Parathyroid adenoma (tissue), 2 donors: ENCODE measurements around the gene SPTBN1.

Experiments
- H2AFZ ChIP-seq: fragments of 300-600 bp; sonication (generic); one replicate; pipeline ENCODE4 v1.7.0; 2017; ENCODE audit warnings: antibody characterized with exemption, mild to moderate bottlenecking
- H3K27ac ChIP-seq: fragments of 300-600 bp; sonication (generic); one replicate; pipeline ENCODE4 v1.7.0; 2017
- H3K27me3 ChIP-seq: fragments of 300-600 bp; sonication (generic); one replicate; pipeline ENCODE4 v1.7.0; 2017; ENCODE audit warnings: low read length; ENCODE audit not compliant: control insufficient read depth, insufficient read depth
- H3K36me3 ChIP-seq: fragments of 300-600 bp; sonication (generic); one replicate; pipeline ENCODE4 v1.7.0; 2017; ENCODE audit warnings: low read length; ENCODE audit not compliant: control insufficient read depth, insufficient read depth
- H3K4me1 ChIP-seq: fragments of 300-600 bp; sonication (generic); one replicate; pipeline ENCODE4 v1.7.0; 2017; ENCODE audit warnings: control low read depth
- H3K4me2 ChIP-seq: fragments of 300-600 bp; sonication (generic); one replicate; pipeline ENCODE4 v1.7.0; 2017; ENCODE audit warnings: low read length
- H3K4me3 ChIP-seq: fragments of 300-600 bp; sonication (generic); one replicate; pipeline ENCODE4 v1.7.0; 2017; ENCODE audit warnings: low read depth, low read length
- H3K79me2 ChIP-seq: fragments of 300-600 bp; sonication (generic); one replicate; pipeline ENCODE4 v1.7.0; 2017; ENCODE audit warnings: control low read depth
- H3K9ac ChIP-seq: fragments of 300-600 bp; sonication (generic); one replicate; pipeline ENCODE4 v1.7.0; 2017; ENCODE audit warnings: mild to moderate bottlenecking
- H3K9me3 ChIP-seq: fragments of 300-600 bp; sonication (generic); one replicate; pipeline ENCODE4 v1.7.0; 2017; ENCODE audit warnings: low read length; ENCODE audit not compliant: control insufficient read depth
- CTCF ChIP-seq: fragments of 300-600 bp; sonication (generic); IDR thresholded peaks from one replicate; pipeline ENCODE4 v1.7.0; 2017; ENCODE audit warnings: antibody characterized with exemption, mild to moderate bottlenecking
- donor health status: primary hyperparathyroidism.

Gene SPTBN1

GRCh38 chr2:54469484-54470053 is 13.4 kb downstream of the SPTBN1 start:
- Histone ChIP-seq H2AFZ (no peak overlapping the region), H3K79me2 (peaks cover 47% of the 10 kb centered on the region), H3K27me3 (no peaks in the 10 kb centered on the region), H3K4me2 (no peak overlapping the region), H3K9ac (no peak overlapping the region), H3K9me3 (no peaks in the 10 kb centered on the region), H3K4me1 (peaks cover 9% of the 10 kb centered on the region), H3K36me3 (no peaks in the 10 kb centered on the region), H3K27ac (no peak overlapping the region), H3K4me3 (no peak overlapping the region)
- no peak for TF ChIP-seq CTCF

GRCh38 chr2:54470266-54470938 is 14.3 kb downstream of the SPTBN1 start:
- no peaks in the 10 kb centered on the region for H3K9me3 ChIP-seq
- H3K9ac ChIP-seq, result no peak overlapping the region
- no peaks in the 10 kb centered on the region for H3K36me3 ChIP-seq
- no peak overlapping the region for H3K4me3 ChIP-seq
- no peak overlapping the region for H3K4me2 ChIP-seq
- H3K4me1 ChIP-seq, result peaks cover 9% of the 10 kb centered on the region
- no peaks in the 10 kb centered on the region for H3K27me3 ChIP-seq
- peak overlapping the region; percentile 24 for H3K27ac ChIP-seq
- peaks cover 50% of the 10 kb centered on the region for H3K79me2 ChIP-seq
- no peak for TF ChIP-seq CTCF
- no peak overlapping the region for H2AFZ ChIP-seq

GRCh38 chr2:54471221-54471711 is 15.1 kb downstream of the SPTBN1 start:
- Histone ChIP-seq H3K36me3 (no peaks in the 10 kb centered on the region), H3K79me2 (peaks cover 55% of the 10 kb centered on the region), H2AFZ (no peak overlapping the region), H3K27me3 (no peaks in the 10 kb centered on the region), H3K27ac (peak overlapping the region; percentile 24), H3K4me3 (no peak overlapping the region), H3K9ac (no peak overlapping the region), H3K4me2 (peak overlapping the region; percentile 13), H3K9me3 (no peaks in the 10 kb centered on the region), H3K4me1 (peaks cover 9% of the 10 kb centered on the region)
- no peak for TF ChIP-seq CTCF

- Histone ChIP-seq H3K9me3 (no peaks in the 10 kb centered on the region), H3K4me1 (peaks cover 12% of the 10 kb centered on the region), H3K9ac (no peak overlapping the region), H3K79me2 (peaks cover 55% of the 10 kb centered on the region), H3K4me2 (no peak overlapping the region), H3K4me3 (no peak overlapping the region), H3K27me3 (no peaks in the 10 kb centered on the region), H2AFZ (no peak overlapping the region), H3K27ac (no peak overlapping the region), H3K36me3 (no peaks in the 10 kb centered on the region)
- no peak for TF ChIP-seq CTCF
These were observed 17.7 kb downstream of the SPTBN1 start for GRCh38 chr2:54473851-54474250.
